GM23338 (cell line): ENCODE results near the gene AFAP1. TPM values are rescaled to one million over a fixed set of nuclear protein-coding genes. Genes with fewer than 3 reads are reported as not detected.
A peak's percentile ranks its signal among the peaks of the same experiment; 100 is the strongest.

Experiments used
- ATAC-seq: fragments of 200-7000 bp; cut with Tn5 transposase; 3 replicates; pipeline ENCODE4 v1.9.1; 2020
- DNase-seq: peaks from one replicate; pipeline ENCODE4 v3.0.0-alpha.2; 2015; ENCODE audit warnings: low spot score
- H2AFZ ChIP-seq: fragments of 200-600 bp; sonication (generic); 2 replicates; pipeline ENCODE4 v1.8.0; 2016; ENCODE audit warnings: antibody characterized with exemption, mild to moderate bottlenecking, moderate library complexity
- H3F3A ChIP-seq: fragments of 200-600 bp; sonication (generic); replicated peaks from 2 replicates; pipeline ENCODE4 v1.8.0; 2017; ENCODE audit warnings: antibody characterized with exemption, mixed run types, low read depth
- H3K27ac ChIP-seq: fragments of 200-600 bp; sonication (generic); 2 replicates; pipeline ENCODE4 v1.6.1; 2016; ENCODE audit warnings: low read depth
- H3K27me3 ChIP-seq: fragments of 200-600 bp; sonication (generic); 2 replicates; pipeline ENCODE4 v1.8.0; 2016; ENCODE audit warnings: mild to moderate bottlenecking, mixed run types, moderate library complexity; ENCODE audit not compliant: insufficient read depth
- H3K36me3 ChIP-seq: fragments of 200-600 bp; sonication (generic); 2 replicates; pipeline ENCODE4 v1.8.0; 2016; ENCODE audit warnings: mild to moderate bottlenecking; ENCODE audit not compliant: insufficient read depth
- H3K4me1 ChIP-seq: fragments of 200-600 bp; sonication (generic); 2 replicates; pipeline ENCODE4 v1.8.0; 2016; ENCODE audit warnings: mild to moderate bottlenecking, moderate library complexity; ENCODE audit not compliant: insufficient read depth
- H3K4me2 ChIP-seq: fragments of 200-600 bp; sonication (generic); 2 replicates; pipeline ENCODE4 v1.7.1; 2017; ENCODE audit warnings: mixed run types
- H3K4me3 ChIP-seq: fragments of 200-600 bp; sonication (generic); 2 replicates; pipeline ENCODE4 v1.6.1; 2016; ENCODE audit warnings: mixed run types
- H3K79me2 ChIP-seq: fragments of 200-600 bp; sonication (generic); replicated peaks from 2 replicates; pipeline ENCODE4 v1.8.0; 2017; ENCODE audit warnings: mild to moderate bottlenecking; ENCODE audit not compliant: insufficient read depth
- H3K9me2 ChIP-seq: fragments of 200-600 bp; sonication (generic); 2 replicates; pipeline ENCODE4 v1.8.0; 2017; ENCODE audit not compliant: insufficient read depth
- H4K20me1 ChIP-seq: fragments of 200-600 bp; sonication (generic); replicated peaks from 2 replicates; pipeline ENCODE4 v1.8.0; 2017; ENCODE audit warnings: mild to moderate bottlenecking; ENCODE audit not compliant: insufficient read depth
- H3K27ac Mint-ChIP-seq: 2 replicates; pipeline ENCODE4 v1.8.0; 2020; ENCODE audit warnings: inconsistent platforms, mild to moderate bottlenecking, moderate library complexity, mixed read lengths
- H3K27me3 Mint-ChIP-seq: 3 replicates; pipeline ENCODE4 v1.8.0; 2022; ENCODE audit warnings: low read depth, mild to moderate bottlenecking, moderate library complexity, mixed read lengths, inconsistent platforms; ENCODE audit not compliant: insufficient read depth, poor library complexity
- H3K36me3 Mint-ChIP-seq: 3 replicates; pipeline ENCODE4 v1.8.0; 2021; ENCODE audit warnings: low read depth, mild to moderate bottlenecking, inconsistent platforms, moderate library complexity, mixed read lengths
- H3K4me1 Mint-ChIP-seq: 3 replicates; pipeline ENCODE4 v1.8.0; 2020; ENCODE audit warnings: mild to moderate bottlenecking, inconsistent platforms, mixed read lengths
- H3K4me3 Mint-ChIP-seq: 3 replicates; pipeline ENCODE4 v1.8.0; 2021; ENCODE audit warnings: moderate library complexity, mild to moderate bottlenecking, inconsistent platforms, mixed read lengths
- H3K9me3 Mint-ChIP-seq: 3 replicates; pipeline ENCODE4 v1.8.0; 2020; ENCODE audit warnings: moderate library complexity, mild to moderate bottlenecking, inconsistent platforms, mixed read lengths
- CREB1 ChIP-seq: fragments of 250-450 bp; sonication (Bioruptor Pico); IDR thresholded peaks from 2 replicates; pipeline ENCODE4 v1.5.0; 2020; ENCODE audit warnings: low read depth, mild to moderate bottlenecking, moderate library complexity
- EZH2 ChIP-seq: fragments of 200-600 bp; sonication (generic); IDR thresholded peaks from one replicate; pipeline ENCODE4 v1.8.0; 2017; ENCODE audit warnings: antibody characterized with exemption, mild to moderate bottlenecking, low read depth; ENCODE audit not compliant: unreplicated experiment
- NANOG ChIP-seq: IDR thresholded peaks from 2 replicates; pipeline ENCODE4 v1.6.1; 2016; ENCODE audit warnings: antibody characterized with exemption, borderline replicate concordance
- POLR2AphosphoS5 ChIP-seq: IDR thresholded peaks from 2 replicates; pipeline ENCODE4 v1.6.1; 2016; ENCODE audit warnings: antibody characterized with exemption, low read depth
- REST ChIP-seq: IDR thresholded peaks from one replicate; pipeline ENCODE4 v1.6.1; 2018; ENCODE audit warnings: antibody characterized with exemption; ENCODE audit not compliant: unreplicated experiment
- STAT1 ChIP-seq: IDR thresholded peaks from one replicate; pipeline ENCODE4 v1.6.1; 2016; ENCODE audit warnings: antibody characterized with exemption; ENCODE audit not compliant: unreplicated experiment
- ZNF114 ChIP-seq: fragments of 250-450 bp; sonication (Bioruptor Pico); IDR thresholded peaks from 2 replicates; pipeline ENCODE4 v1.5.0; 2020; ENCODE audit warnings: mild to moderate bottlenecking, moderate library complexity
- ZNF331 ChIP-seq: fragments of 250-450 bp; sonication (Bioruptor Pico); IDR thresholded peaks from 2 replicates; pipeline ENCODE4 v1.5.0; 2020; ENCODE audit warnings: low read depth, mild to moderate bottlenecking, moderate library complexity
- polyA plus RNA-seq: library from polyadenylated mRNA; unstranded; fragments of >200 nt; fragmentation: Nextera tagmentation; extraction: Ambion mirVana; gene quantifications from 2 replicates; pipeline ENCODE4 v1.2.1, GENCODE V29; 2016
- total RNA-seq: library from RNA; depleted of rRNA; stranded (reverse); fragments of >200 nt; shearing (Covaris generic); gene quantifications from 2 replicates; pipeline ENCODE4 v1.2.3, GENCODE V29; 2014
- TF ChIP-seq, protein P1 (sequence below): fragments of 250-450 bp; sonication (Bioruptor Pico); IDR thresholded peaks from 2 replicates; pipeline ENCODE4 v1.5.0; 2020; ENCODE audit warnings: mild to moderate bottlenecking, moderate library complexity
- TF ChIP-seq, protein P2 (sequence below): IDR thresholded peaks from 2 replicates; pipeline ENCODE4 v1.6.1; 2016; ENCODE audit warnings: antibody characterized with exemption

Gene AFAP1
- total and polyA plus RNA-seq, 2 experiments from 2014 or later: 6.5 to 21.5 TPM

- TF ChIP-seq, protein P1, sequence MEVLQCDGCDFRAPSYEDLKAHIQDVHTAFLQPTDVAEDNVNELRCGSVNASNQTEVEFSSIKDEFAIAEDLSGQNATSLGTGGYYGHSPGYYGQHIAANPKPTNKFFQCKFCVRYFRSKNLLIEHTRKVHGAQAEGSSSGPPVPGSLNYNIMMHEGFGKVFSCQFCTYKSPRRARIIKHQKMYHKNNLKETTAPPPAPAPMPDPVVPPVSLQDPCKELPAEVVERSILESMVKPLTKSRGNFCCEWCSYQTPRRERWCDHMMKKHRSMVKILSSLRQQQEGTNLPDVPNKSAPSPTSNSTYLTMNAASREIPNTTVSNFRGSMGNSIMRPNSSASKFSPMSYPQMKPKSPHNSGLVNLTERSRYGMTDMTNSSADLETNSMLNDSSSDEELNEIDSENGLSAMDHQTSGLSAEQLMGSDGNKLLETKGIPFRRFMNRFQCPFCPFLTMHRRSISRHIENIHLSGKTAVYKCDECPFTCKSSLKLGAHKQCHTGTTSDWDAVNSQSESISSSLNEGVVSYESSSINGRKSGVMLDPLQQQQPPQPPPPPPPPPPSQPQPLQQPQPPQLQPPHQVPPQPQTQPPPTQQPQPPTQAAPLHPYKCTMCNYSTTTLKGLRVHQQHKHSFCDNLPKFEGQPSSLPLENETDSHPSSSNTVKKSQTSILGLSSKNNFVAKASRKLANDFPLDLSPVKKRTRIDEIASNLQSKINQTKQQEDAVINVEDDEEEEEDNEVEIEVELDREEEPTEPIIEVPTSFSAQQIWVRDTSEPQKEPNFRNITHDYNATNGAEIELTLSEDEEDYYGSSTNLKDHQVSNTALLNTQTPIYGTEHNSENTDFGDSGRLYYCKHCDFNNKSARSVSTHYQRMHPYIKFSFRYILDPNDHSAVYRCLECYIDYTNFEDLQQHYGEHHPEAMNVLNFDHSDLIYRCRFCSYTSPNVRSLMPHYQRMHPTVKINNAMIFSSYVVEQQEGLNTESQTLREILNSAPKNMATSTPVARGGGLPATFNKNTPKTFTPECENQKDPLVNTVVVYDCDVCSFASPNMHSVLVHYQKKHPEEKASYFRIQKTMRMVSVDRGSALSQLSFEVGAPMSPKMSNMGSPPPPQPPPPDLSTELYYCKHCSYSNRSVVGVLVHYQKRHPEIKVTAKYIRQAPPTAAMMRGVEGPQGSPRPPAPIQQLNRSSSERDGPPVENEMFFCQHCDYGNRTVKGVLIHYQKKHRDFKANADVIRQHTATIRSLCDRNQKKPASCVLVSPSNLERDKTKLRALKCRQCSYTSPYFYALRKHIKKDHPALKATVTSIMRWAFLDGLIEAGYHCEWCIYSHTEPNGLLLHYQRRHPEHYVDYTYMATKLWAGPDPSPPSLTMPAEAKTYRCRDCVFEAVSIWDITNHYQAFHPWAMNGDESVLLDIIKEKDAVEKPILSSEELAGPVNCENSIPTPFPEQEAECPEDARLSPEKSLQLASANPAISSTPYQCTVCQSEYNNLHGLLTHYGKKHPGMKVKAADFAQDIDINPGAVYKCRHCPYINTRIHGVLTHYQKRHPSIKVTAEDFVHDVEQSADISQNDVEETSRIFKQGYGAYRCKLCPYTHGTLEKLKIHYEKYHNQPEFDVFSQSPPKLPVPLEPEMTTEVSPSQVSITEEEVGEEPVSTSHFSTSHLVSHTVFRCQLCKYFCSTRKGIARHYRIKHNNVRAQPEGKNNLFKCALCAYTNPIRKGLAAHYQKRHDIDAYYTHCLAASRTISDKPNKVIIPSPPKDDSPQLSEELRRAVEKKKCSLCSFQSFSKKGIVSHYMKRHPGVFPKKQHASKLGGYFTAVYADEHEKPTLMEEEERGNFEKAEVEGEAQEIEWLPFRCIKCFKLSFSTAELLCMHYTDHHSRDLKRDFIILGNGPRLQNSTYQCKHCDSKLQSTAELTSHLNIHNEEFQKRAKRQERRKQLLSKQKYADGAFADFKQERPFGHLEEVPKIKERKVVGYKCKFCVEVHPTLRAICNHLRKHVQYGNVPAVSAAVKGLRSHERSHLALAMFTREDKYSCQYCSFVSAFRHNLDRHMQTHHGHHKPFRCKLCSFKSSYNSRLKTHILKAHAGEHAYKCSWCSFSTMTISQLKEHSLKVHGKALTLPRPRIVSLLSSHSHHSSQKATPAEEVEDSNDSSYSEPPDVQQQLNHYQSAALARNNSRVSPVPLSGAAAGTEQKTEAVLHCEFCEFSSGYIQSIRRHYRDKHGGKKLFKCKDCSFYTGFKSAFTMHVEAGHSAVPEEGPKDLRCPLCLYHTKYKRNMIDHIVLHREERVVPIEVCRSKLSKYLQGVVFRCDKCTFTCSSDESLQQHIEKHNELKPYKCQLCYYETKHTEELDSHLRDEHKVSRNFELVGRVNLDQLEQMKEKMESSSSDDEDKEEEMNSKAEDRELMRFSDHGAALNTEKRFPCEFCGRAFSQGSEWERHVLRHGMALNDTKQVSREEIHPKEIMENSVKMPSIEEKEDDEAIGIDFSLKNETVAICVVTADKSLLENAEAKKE: no peak
Observed at GRCh38 chr4:7823416-7823824, 116.2 kb downstream of the AFAP1 start (continued).

- Histone ChIP-seq H3K27ac (0 out of 2 replicates have a peak overlapping the region, but pooled peaks have one; percentile 66), H4K20me1 (no peaks in the 10 kb centered on the region), H3F3A (no peaks in the 10 kb centered on the region), H3K9me2 (no peaks in the 10 kb centered on the region), H3K27me3 (no peaks in the 10 kb centered on the region), H3K4me1 (peaks cover 18% of the 10 kb centered on the region), H3K79me2 (no peaks in the 10 kb centered on the region), H3K36me3 (no peaks in the 10 kb centered on the region), H3K4me2 (no peak overlapping the region), H2AFZ (no peak overlapping the region), H3K4me3 (no peak overlapping the region)
- peaks cover 18% of the 10 kb centered on the region for H3K36me3 Mint-ChIP-seq
- peaks cover 51% of the 10 kb centered on the region for H3K4me1 Mint-ChIP-seq
- TF ChIP-seq NANOG: no peak
- H3K4me3 Mint-ChIP-seq: no peak overlapping the region
- peaks cover 10% of the 10 kb centered on the region for H3K27me3 Mint-ChIP-seq
- no peaks in the 10 kb centered on the region for H3K9me3 Mint-ChIP-seq
- DNase-seq (no peak), ATAC-seq (no peak)
- 0 out of 2 replicates have a peak overlapping the region, but pooled peaks have one; percentile 12 for H3K27ac Mint-ChIP-seq
Observed at GRCh38 chr4:7822877-7823276, 116.8 kb downstream of the AFAP1 start.

DNA sequence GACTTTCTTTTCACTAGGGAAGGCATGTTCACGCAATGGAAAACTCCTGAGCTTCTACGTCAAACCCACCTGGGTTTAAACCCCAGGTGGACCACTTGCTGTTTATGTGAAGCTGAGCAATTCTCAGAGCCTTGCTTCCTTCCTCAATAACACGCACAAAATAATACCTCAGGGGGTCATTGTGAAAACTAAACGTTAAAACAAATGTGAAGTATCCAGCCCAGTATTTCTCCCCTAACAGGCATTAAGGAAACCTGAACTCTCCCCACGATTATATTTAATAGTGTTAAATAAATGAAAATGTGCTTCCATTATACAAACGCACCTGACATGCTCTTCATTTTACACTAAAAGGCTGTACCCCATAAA lies 117.5 kb downstream of the AFAP1 start:
- no peaks in the 10 kb centered on the region for H3K27me3 ChIP-seq
- Mint-ChIP-seq H3K9me3 (no peaks in the 10 kb centered on the region), H3K4me1 (peaks cover 48% of the 10 kb centered on the region), H3K4me3 (no peak overlapping the region), H3K36me3 (peaks cover 13% of the 10 kb centered on the region), H3K27ac (peak overlapping the region; percentile 75), H3K27me3 (peaks cover 10% of the 10 kb centered on the region)
- H3K4me2 ChIP-seq: no peak overlapping the region
- no peak overlapping the region for H3K4me3 ChIP-seq
- no peaks in the 10 kb centered on the region for H3F3A ChIP-seq
- H4K20me1 ChIP-seq: no peaks in the 10 kb centered on the region
- no peak overlapping the region; the same call in 1 of the 2 replicates for H3K27ac ChIP-seq
- no peak overlapping the region for H2AFZ ChIP-seq
- no peaks in the 10 kb centered on the region for H3K36me3 ChIP-seq
- ATAC-seq: no peak
- peaks cover 15% of the 10 kb centered on the region for H3K4me1 ChIP-seq
- no peak for DNase-seq
- no peaks in the 10 kb centered on the region for H3K9me2 ChIP-seq
- H3K79me2 ChIP-seq: no peaks in the 10 kb centered on the region
- TF ChIP-seq ZNF114 (CRISPR knock-in tag): no peak
- TF ChIP-seq POLR2AphosphoS5: no peak
- TF ChIP-seq, protein P2, sequence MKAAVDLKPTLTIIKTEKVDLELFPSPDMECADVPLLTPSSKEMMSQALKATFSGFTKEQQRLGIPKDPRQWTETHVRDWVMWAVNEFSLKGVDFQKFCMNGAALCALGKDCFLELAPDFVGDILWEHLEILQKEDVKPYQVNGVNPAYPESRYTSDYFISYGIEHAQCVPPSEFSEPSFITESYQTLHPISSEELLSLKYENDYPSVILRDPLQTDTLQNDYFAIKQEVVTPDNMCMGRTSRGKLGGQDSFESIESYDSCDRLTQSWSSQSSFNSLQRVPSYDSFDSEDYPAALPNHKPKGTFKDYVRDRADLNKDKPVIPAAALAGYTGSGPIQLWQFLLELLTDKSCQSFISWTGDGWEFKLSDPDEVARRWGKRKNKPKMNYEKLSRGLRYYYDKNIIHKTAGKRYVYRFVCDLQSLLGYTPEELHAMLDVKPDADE: no peak
- no peak for TF ChIP-seq CREB1 (CRISPR knock-in tag)
- TF ChIP-seq STAT1: no peak
- no peak for TF ChIP-seq ZNF331 (CRISPR knock-in tag)
- no peak for TF ChIP-seq EZH2
- TF ChIP-seq REST: no peak
- no peak for TF ChIP-seq NANOG
